ENCODE measurements around the gene MFSD1.

DNA sequence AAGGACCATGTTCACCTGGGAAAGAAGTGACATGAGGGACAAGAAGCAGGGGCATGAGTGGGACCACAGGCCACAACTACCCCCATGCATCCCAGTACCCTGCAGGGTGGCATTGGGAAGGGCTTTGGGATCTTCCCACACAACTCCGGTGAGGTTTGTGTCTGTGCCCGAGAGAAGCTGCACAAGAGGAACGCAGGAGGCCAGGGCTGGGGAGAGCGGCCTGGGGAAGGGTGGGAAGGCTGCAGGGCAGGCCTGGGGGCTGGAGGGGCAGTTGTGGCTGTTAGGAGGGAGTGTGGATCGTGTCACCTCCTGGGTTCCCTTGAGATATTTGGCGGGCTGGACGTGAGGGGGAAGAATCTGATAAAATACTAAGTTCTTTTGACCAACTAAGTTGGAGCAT, 25.3 kb upstream of the MFSD1 start:
- TF ChIP-seq POLR2A (IDR thresholded peaks at IDR 0.05): no peak
- TF ChIP-seq, protein P1, sequence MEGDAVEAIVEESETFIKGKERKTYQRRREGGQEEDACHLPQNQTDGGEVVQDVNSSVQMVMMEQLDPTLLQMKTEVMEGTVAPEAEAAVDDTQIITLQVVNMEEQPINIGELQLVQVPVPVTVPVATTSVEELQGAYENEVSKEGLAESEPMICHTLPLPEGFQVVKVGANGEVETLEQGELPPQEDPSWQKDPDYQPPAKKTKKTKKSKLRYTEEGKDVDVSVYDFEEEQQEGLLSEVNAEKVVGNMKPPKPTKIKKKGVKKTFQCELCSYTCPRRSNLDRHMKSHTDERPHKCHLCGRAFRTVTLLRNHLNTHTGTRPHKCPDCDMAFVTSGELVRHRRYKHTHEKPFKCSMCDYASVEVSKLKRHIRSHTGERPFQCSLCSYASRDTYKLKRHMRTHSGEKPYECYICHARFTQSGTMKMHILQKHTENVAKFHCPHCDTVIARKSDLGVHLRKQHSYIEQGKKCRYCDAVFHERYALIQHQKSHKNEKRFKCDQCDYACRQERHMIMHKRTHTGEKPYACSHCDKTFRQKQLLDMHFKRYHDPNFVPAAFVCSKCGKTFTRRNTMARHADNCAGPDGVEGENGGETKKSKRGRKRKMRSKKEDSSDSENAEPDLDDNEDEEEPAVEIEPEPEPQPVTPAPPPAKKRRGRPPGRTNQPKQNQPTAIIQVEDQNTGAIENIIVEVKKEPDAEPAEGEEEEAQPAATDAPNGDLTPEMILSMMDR (IDR thresholded peaks at IDR 0.05): no peak
- no peak for TF ChIP-seq POLR2AphosphoS5 (IDR thresholded peaks at IDR 0.05; ENCODE audit: insufficient read depth in 1 of 2, low read depth in 1 of 2)
